ENCODE results near the gene PSPN.

The PSPN gene

GRCh38 chr19:6375411-6376010 lies at the start of gene PSPN:
Gene PSPN, minus strand, starts transcription at chr19:6375933. Its CDS starts 84 bp downstream, at chr19:6375849.
- Histone ChIP-seq H3K9me3 (ENCODE audit: severe bottlenecking) (no peaks in the 10 kb centered on the region), H3K36me3 (ENCODE audit: low read depth) (peaks cover 13% of the 10 kb centered on the region), H3K4me1 (ENCODE audit: insufficient read depth, poor library complexity, severe bottlenecking) (no peaks in the 10 kb centered on the region), H3K27ac (ENCODE audit: poor library complexity, severe bottlenecking) (no peak within 1 kb of the TSS), H3K4me3 (ENCODE audit: severe bottlenecking) (no peak within 1 kb of the TSS), H3K27me3 (ENCODE audit: insufficient read depth, poor library complexity, severe bottlenecking) (no peaks in the 10 kb centered on the region)
- no peak for DNase-seq (ENCODE audit: low spot score)
- ATAC-seq (ENCODE audit: low read depth), result no peak
- no peak for TF ChIP-seq CTCF (IDR thresholded peaks at IDR 0.05; ENCODE audit: poor library complexity, severe bottlenecking)

- no peak for TF ChIP-seq CTCF (IDR thresholded peaks at IDR 0.05; ENCODE audit: poor library complexity, severe bottlenecking)
- Histone ChIP-seq H3K9me3 (ENCODE audit: severe bottlenecking) (no peaks in the 10 kb centered on the region), H3K4me1 (ENCODE audit: insufficient read depth, poor library complexity, severe bottlenecking) (peaks cover 5% of the 10 kb centered on the region), H3K4me3 (ENCODE audit: severe bottlenecking) (peak overlapping the region; percentile 15), H3K27me3 (ENCODE audit: insufficient read depth, poor library complexity, severe bottlenecking) (no peaks in the 10 kb centered on the region), H3K36me3 (ENCODE audit: low read depth) (peaks cover 32% of the 10 kb centered on the region), H3K27ac (ENCODE audit: poor library complexity, severe bottlenecking) (peak overlapping the region; percentile 55)
- ATAC-seq (ENCODE audit: low read depth) (peak; percentile 92), DNase-seq (ENCODE audit: low spot score) (peak; percentile 99)
These were observed 49.4 kb upstream of the PSPN start for GRCh38 chr19:6424939-6425731.

- no peak for TF ChIP-seq CTCF (IDR thresholded peaks at IDR 0.05; ENCODE audit: poor library complexity, severe bottlenecking)
- peaks cover 40% of the 10 kb centered on the region for H3K36me3 ChIP-seq (ENCODE audit: low read depth)
- no peak for DNase-seq (ENCODE audit: low spot score)
- H3K4me1 ChIP-seq (ENCODE audit: insufficient read depth, poor library complexity, severe bottlenecking), result peaks cover 5% of the 10 kb centered on the region
- no peaks in the 10 kb centered on the region for H3K27me3 ChIP-seq (ENCODE audit: insufficient read depth, poor library complexity, severe bottlenecking)
- ATAC-seq (ENCODE audit: low read depth), result no peak
- H3K4me3 ChIP-seq (ENCODE audit: severe bottlenecking), result peak within 1 kb of the TSS; percentile 85
- H3K27ac ChIP-seq (ENCODE audit: poor library complexity, severe bottlenecking), result peak within 1 kb of the TSS; percentile 55
- H3K9me3 ChIP-seq (ENCODE audit: severe bottlenecking), result no peaks in the 10 kb centered on the region
These were observed 48.6 kb upstream of the PSPN start, which contains the start of gene KHSRP for GRCh38 chr19:6424195-6424938. Gene KHSRP, minus strand, starts transcription at chr19:6424811. Its CDS starts 110 bp downstream, at chr19:6424701.

DNA sequence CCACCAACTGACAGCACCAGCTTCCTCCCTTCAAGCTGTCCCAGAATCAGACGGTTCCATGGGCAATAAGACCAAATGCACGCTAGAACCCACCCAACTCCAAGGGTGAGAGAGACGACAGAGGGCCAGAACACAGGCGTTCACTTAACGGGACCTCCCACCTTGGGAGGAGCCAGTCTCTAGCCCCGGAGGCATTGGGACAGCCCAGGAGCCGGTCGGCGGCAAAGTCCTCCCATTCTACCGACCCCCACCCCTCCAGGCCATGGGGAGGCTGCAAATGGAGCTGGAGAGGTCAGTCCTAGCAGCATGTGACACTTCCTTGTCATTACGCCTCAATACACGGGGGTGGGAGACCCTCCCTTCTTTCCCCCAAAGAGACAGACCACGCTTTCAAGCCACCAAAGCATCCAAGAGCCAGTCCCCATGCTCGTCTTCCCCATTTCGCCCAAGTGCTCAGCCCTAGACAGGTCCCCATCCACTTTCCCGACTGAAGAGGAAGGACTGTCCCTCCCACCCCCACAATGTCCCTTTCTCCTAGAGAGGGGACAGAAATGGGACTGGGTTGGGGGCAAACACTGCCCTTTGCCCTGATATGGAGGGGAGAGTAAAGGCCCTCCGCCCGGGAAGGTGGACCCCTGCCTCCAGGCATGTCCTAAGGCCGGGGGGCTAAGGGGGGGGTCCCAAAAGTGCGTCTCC lies 47.9 kb upstream of the PSPN start:
- H3K4me1 ChIP-seq (ENCODE audit: insufficient read depth, poor library complexity, severe bottlenecking), result peaks cover 5% of the 10 kb centered on the region
- no peaks in the 10 kb centered on the region for H3K9me3 ChIP-seq (ENCODE audit: severe bottlenecking)
- H3K4me3 ChIP-seq (ENCODE audit: severe bottlenecking), result peak overlapping the region; percentile 85
- no peaks in the 10 kb centered on the region for H3K27me3 ChIP-seq (ENCODE audit: insufficient read depth, poor library complexity, severe bottlenecking)
- no peak for ATAC-seq (ENCODE audit: low read depth)
- DNase-seq (ENCODE audit: low spot score), result no peak
- TF ChIP-seq CTCF (IDR thresholded peaks at IDR 0.05; ENCODE audit: poor library complexity, severe bottlenecking), result no peak
- peak overlapping the region; percentile 55 for H3K27ac ChIP-seq (ENCODE audit: poor library complexity, severe bottlenecking)
- H3K36me3 ChIP-seq (ENCODE audit: low read depth), result peaks cover 47% of the 10 kb centered on the region

Measured in RWPE2 (cell line).